HG03460 (cell line): Measurements from ENCODE around the gene CAMTA1.
"Not testable (repeated sequence)": the region's sequence is repeated elsewhere in the genome, so short reads cannot be mapped to it uniquely, and the experiment has no call there.

Source experiments
- ATAC-seq: cut with Tn5 transposase; IDR thresholded peaks from one replicate; pipeline ENCODE4 v1.9.1; 2021; ENCODE audit not compliant: unreplicated experiment

CAMTA1 gene

DNA sequence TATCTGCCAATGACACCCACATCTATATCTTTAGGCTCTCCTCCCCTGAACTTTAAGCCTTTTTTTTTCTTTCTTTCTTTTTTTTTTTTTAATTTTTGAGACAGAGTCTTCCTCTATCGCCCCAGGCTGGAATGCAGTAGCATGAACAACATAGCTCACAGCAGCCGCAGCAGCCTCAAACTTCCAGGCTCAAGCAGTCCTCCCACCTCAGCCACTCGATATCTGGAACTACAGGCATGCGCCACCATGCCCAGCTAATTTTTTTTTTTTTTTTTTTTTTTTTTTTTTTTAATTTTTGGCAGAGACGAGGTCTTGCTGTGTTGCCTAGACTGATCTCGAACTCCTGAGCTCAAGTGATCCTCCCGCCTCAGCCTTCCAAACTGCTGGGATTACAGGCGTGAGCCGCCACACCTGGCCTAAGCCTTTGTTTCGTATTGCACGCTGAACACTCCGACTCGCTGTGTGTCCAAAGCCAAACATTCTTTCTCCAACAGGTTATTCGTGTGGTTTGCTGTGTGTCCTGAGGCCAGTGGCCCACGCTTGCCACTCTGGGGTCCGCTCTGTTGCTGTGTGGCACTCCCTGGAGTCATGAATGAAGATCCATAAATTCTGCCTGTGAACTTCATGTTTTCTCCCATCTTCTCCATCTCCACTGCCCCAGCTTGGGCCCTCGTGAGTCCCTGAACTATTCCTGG, 119.4 kb downstream of the CAMTA1 start:
- ATAC-seq = no peak

- ATAC-seq = no peak
These were observed 120.1 kb downstream of the CAMTA1 start for GRCh38 chr1:6905331-6905730.

GRCh38 chr1:6905790-6906189, 120.5 kb downstream of the CAMTA1 start:
- no peak for ATAC-seq

- ATAC-seq = no peak
These were observed 121.5 kb downstream of the CAMTA1 start for GRCh38 chr1:6906783-6907182.

DNA sequence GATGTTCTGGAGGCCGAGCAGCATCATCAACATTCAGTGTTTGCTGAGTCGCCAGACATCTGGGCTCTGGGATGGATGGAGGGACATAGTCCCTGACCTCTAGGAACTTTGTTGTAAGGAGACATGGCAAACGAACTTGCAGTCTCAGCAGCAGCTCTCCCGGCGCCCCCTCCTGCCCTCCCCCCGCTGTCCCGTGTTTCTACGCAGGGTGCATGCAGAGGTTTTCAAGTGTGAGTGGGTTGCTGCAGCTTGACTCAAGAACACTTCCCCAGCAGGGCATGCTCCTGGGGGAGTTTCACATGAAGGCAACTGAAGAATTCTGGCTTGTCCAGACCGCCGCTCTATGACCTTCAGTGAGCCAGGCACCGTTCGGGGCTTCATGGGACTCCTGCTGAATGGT, 121.9 kb downstream of the CAMTA1 start:
- no peak for ATAC-seq

DNA sequence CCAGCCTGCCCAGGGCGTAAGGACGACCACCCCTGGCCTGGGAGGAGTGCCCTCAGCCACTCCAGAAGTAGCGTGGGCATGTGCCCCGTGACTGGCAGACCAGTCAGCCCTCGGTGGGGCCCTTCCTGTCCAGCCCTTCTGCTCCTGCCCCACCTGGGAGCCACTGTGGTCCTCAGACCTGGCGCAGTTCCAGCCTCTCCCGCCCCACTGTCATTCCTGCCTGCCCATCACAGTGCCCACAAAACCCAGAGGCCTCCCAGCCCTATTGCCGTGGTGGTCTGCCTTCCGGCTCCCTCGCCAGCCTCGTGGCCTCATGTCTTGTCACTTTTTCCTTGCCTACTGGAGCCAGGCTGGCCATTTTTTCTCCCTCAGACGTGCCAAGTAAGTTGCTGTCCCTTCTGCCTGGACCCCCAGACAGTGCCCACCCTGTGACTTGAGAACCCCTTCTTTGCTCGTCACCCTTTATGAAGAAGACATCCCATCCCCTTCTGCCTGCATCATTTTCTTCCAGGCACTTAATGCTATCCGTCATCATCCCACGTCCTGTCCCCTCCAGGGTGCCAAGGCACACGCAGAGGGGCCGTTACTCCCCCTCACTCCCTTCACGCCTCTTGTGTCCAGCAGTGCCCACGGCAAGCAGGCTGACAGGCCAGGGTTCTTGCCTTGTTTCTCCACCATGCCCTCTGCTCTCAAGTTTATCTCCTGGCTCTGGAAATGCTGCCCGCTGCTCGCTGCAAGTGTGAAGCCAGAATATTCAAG, 122.6 kb downstream of the CAMTA1 start:
- ATAC-seq = no peak

DNA sequence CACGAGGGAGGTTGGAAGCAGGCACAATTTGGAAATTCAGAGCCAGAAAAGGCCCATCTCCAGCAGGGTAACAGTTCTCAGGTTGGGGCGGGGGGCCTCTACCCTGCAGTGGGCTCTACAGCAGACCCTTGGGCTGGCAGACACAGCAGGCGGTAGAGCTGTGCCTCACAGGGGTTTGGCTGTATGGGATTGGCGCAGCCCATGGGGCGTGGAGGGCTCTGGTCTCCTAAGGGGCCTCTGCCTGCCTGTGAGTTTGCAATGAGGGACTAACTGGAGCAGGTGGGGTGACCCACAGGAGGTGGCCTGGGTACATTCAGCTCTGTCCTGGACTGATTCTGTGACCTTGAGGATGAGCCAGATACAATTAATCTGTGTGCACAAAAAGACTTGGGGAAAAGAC, 124.1 kb downstream of the CAMTA1 start:
- ATAC-seq = no peak

DNA sequence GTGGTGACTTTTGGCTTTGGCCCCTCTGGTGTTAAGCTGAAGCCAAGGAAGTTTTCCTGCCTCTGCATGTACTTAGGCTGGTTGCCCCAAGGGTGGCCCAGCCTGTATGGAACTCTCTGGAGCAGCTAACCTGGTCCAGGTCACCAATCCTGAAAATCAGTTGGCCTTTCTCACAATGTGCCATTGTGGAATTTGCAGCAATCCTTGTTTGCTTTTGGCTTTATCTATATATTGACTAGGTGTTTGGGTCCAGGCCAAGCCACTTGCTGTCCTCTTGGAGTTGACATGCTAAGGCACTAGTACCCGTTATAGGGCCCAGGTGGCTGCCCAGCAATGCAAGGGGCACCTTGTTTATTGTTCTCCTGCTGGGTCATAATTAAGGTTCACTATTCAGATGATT, 124.6 kb downstream of the CAMTA1 start:
- ATAC-seq = no peak

- ATAC-seq = no peak
These were observed 126.0 kb downstream of the CAMTA1 start for GRCh38 chr1:6911021-6911941.

DNA sequence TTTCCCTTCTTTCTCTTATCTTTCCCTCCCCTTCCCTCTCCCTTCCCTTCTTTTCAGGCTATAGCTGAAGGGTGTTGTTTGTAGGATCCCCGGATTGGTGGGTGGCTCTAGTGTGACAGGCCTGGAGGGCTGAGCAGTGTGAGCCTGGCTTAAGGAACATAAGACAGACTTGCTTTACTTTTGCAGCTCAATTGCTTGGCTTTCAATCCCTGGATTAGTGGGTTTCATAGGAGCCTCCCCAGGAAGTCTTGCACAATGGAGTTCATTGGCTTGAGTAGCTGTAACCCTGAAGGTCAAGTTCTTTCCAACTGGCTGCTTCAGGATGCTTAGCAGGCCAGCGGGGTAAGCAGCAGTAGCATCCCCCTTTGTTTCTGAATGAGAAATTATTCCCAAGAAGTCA, 126.7 kb downstream of the CAMTA1 start:
- ATAC-seq = no peak

DNA sequence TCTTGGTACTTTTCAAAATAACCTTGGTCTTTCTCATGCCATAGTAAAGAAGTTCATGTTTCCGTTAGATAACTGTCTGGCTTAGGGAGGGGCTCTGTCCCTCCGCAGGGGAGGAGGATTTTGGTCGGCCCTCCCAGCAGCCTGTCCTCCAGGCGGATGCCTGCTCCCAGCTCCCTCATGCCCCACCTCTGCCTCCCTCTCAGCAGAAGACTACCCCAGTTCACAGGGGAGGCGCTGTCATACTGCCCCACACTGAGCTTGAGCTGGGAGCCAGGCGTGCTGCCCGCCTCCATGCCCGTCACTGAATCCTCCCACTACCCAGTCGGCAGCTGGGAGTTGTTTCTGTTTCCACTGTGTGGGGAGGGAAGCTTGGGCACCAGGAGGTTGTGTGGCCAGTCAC, 127.3 kb downstream of the CAMTA1 start:
- ATAC-seq = no peak

- no peak for ATAC-seq
These were observed 127.8 kb downstream of the CAMTA1 start for GRCh38 chr1:6913086-6913485.

GRCh38 chr1:6914706-6915105, 129.5 kb downstream of the CAMTA1 start:
- no peak for ATAC-seq

GRCh38 chr1:6915999-6916565, 130.8 kb downstream of the CAMTA1 start:
- ATAC-seq = no peak

- ATAC-seq = no peak
These were observed 131.8 kb downstream of the CAMTA1 start for GRCh38 chr1:6917067-6917466.

GRCh38 chr1:6918186-6918924, 133.1 kb downstream of the CAMTA1 start:
- ATAC-seq = no peak

DNA sequence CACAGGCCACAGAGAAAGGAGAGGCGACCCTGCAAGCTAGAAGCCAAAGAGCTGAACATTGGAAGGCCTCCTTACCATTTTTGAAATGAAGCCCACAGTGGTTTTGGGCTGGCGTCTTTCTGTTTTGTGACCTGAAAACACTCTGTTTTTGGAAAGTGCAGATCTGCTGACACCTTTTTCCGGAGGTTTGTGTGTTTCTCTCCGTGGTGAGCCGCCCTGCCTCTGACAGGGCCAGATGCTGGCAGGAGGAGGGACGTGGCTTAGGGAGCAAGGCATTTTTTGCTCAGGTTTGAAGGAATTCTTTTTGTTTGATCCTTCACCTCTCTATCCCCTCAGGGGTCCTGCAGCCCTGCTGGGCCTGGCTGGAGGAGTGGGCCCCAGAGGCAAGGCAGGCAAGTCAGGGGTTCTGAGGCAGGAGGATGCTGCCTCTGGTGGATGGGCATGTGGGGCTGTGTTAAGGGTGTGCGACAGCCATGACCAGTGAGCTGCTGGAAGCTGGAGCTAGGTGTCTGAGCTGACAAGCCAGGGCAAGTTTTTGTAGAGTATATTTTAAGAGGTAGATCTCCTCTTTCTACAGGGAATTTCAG, 133.8 kb downstream of the CAMTA1 start:
- ATAC-seq = no peak

DNA sequence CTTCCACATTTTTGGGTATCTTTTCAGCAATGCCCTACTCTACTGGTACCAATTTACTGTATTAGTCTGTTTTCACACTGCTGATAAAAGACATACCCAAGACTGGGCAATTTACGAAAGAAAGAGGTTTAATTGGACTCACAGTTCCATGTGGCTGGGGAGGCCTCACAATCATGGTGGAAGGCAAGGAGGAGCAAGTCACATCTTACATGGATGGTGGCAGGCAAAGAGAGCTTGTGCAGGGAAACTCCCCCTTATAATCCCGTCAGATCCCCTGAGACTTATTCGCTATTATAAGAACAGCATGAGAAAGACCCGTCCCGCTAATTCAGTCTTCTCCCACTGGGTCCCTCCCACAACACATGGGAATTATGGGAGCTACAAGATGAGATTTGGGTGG, 136.3 kb downstream of the CAMTA1 start:
- ATAC-seq = not testable (repeated sequence)

DNA sequence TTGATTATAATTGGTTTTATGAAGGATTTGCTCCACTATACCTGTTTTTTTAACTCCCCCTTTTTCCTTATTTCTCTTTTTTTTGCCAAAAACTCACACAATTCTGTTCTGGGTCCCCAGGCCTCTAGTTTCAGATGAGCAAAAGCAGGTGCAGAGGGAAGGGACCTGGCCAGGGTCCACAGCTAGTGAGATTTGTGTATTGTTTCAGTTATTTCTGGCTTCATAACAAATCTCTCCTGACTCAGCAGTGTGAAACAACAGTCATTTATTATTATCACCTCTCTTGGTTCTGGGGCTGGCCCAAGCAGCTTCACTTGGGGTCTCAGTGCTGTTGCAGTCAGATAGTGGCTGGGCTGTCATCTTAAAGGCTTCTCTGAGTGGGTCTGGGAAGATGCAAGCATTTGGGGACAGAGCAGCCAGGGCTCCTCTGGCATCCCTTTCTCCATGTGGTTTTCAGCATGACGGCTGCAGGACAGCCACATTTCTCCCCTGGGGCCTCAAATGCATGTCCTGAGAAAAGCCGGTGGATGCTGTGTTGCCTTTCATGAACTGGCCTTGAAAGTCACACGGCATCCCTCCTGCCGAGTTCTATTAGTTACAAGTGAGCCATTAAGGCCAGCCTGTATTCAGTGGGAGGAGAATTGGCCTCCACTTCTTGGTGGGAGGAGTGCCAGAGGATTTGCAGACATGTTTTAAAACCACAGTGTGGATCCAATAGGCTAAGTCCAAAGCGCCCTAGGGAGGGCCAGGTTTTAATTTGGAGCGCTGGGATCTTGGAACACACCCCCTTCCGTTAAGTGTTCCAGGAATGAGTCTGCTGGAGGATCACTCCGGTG, 137.1 kb downstream of the CAMTA1 start:
- ATAC-seq = no peak
